GM18508 (cell line): ENCODE results near the gene SYT17.

Experiments
- ATAC-seq: cut with Tn5 transposase; IDR thresholded peaks from one replicate; pipeline ENCODE4 v1.9.1; 2021; ENCODE audit warnings: moderate number of reproducible peaks; ENCODE audit not compliant: insufficient read depth, unreplicated experiment

Gene SYT17

GRCh38 chr16:19167710-19168370, at the start of gene SYT17:
TSS of gene SYT17 (plus strand) at chr16:19168240. CDS start at chr16:19168647, 407 bp downstream.
- no peak for ATAC-seq

- no peak for ATAC-seq
Measured at GRCh38 chr16:19118938-19119431, 49.1 kb upstream of the SYT17 start.

GRCh38 chr16:19119564-19119963, 48.5 kb upstream of the SYT17 start:
- no peak for ATAC-seq

- ATAC-seq: no peak
Measured at GRCh38 chr16:19123535-19124178, 44.4 kb upstream of the SYT17 start.

- no peak for ATAC-seq
Measured at GRCh38 chr16:19126300-19126699, 41.7 kb upstream of the SYT17 start.

- no peak for ATAC-seq
Measured at GRCh38 chr16:19127205-19127604, 40.8 kb upstream of the SYT17 start.

GRCh38 chr16:19127674-19128131, 40.3 kb upstream of the SYT17 start:
- no peak for ATAC-seq

GRCh38 chr16:19128454-19129200, 39.4 kb upstream of the SYT17 start:
- no peak for ATAC-seq

GRCh38 chr16:19130385-19130784, 37.7 kb upstream of the SYT17 start:
- ATAC-seq: no peak

GRCh38 chr16:19130852-19131824, 36.9 kb upstream of the SYT17 start:
- ATAC-seq: no peak

GRCh38 chr16:19131825-19132218, 36.2 kb upstream of the SYT17 start:
- no peak for ATAC-seq

GRCh38 chr16:19132255-19132654, 35.8 kb upstream of the SYT17 start:
- ATAC-seq: no peak

GRCh38 chr16:19132898-19133297, 35.1 kb upstream of the SYT17 start:
- ATAC-seq: no peak

GRCh38 chr16:19133600-19133999, 34.4 kb upstream of the SYT17 start:
- ATAC-seq: no peak

- no peak for ATAC-seq
Measured at GRCh38 chr16:19135201-19135842, 32.7 kb upstream of the SYT17 start.

- ATAC-seq: no peak
Measured at GRCh38 chr16:19135896-19136438, 32.1 kb upstream of the SYT17 start.

- no peak for ATAC-seq
Measured at GRCh38 chr16:19136549-19137196, 31.4 kb upstream of the SYT17 start.

- no peak for ATAC-seq
Measured at GRCh38 chr16:19137201-19138128, 30.6 kb upstream of the SYT17 start.
